DOHH2 (cell line): ENCODE results near the gene EPB42.

Source experiments
- EZH2phosphoT487 ChIP-seq: fragments of 200-600 bp; sonication (generic); IDR thresholded peaks from 2 replicates; pipeline ENCODE4 v1.6.1; 2017; ENCODE audit warnings: borderline replicate concordance, mild to moderate bottlenecking, antibody characterized with exemption, low read length, moderate library complexity, mixed read lengths
- TF ChIP-seq, protein P1 (sequence below): fragments of 200-600 bp; sonication (generic); IDR thresholded peaks from one replicate; pipeline ENCODE4 v1.5.1; 2014; ENCODE audit warnings: antibody characterized with exemption, mild to moderate bottlenecking, low read depth, low read length; ENCODE audit not compliant: poor library complexity, severe bottlenecking

- TF ChIP-seq, protein P1, sequence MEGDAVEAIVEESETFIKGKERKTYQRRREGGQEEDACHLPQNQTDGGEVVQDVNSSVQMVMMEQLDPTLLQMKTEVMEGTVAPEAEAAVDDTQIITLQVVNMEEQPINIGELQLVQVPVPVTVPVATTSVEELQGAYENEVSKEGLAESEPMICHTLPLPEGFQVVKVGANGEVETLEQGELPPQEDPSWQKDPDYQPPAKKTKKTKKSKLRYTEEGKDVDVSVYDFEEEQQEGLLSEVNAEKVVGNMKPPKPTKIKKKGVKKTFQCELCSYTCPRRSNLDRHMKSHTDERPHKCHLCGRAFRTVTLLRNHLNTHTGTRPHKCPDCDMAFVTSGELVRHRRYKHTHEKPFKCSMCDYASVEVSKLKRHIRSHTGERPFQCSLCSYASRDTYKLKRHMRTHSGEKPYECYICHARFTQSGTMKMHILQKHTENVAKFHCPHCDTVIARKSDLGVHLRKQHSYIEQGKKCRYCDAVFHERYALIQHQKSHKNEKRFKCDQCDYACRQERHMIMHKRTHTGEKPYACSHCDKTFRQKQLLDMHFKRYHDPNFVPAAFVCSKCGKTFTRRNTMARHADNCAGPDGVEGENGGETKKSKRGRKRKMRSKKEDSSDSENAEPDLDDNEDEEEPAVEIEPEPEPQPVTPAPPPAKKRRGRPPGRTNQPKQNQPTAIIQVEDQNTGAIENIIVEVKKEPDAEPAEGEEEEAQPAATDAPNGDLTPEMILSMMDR = no peak
- TF ChIP-seq EZH2phosphoT487 = no peak
Measured at GRCh38 chr15:43251185-43251870, 30.5 kb upstream of the EPB42 start.
